ENCODE results near the gene ZBTB5.
"Not testable (repeated sequence)": the region's sequence is repeated elsewhere in the genome, so short reads cannot be mapped to it uniquely, and the experiment has no call there.

The ZBTB5 gene

DNA sequence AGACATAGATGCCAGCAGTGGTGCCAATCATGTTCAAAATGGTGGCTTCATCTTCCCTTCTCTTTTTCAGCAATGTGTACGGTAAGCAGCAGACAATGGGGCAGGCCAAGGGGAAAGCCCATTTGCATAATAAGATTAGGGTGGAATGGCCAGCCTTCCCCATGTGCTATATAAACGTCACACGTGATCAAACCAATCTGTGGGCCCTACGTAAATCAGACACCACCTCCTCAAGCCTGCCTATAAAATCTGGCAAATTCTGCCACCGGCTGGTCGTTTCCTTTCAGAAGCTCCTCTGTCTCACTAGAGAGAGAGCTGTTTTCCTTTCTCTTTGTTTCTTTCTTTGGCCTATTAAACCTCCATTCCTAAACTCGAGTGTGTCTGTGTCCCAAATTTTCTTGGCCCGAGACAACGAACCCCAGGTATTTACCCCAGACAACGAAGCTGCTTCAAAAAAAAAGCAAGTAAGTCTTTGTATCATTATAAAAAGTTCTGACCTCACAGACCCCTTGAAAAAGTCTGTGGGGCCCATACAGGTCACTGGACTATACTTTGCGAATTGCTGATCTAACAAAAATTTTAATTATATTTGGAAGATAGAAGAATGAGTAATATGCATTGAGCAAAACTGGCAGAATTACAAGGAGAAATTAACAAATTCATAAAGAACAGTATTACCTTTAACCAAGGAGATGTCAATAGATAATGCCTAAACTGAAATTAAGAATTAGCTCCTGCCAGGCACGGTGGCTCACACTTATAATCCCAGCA is 15.2 kb downstream of the ZBTB5 start:
- peak; percentile 96 for DNase-seq

DNA sequence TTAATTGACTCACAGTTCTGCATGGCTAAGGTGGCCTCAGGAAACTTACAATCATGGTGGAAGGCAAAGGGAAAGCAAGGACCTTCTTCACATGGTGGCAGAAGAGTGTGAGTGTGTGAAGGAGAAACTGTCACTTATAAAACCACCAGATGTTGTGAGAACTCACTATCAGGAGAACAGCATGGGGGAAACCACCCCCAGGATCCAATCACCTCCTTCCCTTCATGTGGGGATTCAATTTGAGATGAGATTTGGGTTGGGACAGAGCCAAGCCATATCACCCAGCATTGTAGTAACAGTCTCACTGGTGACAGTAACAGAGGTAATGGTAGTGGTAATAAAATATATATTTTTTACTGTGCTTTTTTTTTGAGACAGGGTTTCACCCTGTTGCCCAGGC is 18.1 kb downstream of the ZBTB5 start:
- DNase-seq, result peak; percentile 65

DNA sequence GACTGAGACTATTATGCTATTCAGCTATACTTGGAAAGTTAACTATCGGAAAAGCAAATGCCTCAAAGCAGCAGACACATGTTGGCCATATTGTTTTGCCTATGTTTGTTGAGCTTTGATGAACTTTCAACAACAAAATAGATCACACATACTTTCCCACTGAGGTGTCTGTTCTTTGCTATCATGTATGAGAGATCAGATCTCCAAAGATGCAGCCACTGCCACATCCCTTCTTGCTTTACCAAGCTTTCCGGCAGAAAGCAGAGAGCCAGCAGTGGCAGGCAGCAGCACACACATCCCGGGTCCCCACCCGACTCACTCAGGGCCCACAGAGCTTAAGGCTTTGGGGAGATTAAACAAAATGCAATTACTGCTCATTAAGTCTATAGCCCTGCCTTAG is 18.8 kb downstream of the ZBTB5 start:
- peak; percentile 91 for DNase-seq

DNA sequence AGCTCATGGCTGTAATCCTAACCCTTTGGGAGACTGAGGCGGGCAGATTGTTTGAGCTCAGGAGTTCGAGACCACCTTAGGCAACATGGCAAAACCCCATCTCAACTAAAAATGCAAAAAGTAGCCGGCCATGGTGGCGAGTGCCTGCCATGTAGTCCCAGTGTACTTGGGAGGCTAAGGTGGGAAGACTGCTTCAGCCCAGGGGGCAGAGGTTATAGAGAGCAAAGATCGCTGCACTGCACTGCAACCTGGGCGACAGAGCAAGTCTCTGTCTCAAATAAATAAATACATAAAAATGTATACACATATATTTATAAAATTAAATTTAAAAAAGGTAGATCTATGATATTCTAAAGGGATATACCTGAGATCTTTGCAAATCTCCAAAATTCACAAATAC is 19.4 kb downstream of the ZBTB5 start:
- no peak for DNase-seq

DNA sequence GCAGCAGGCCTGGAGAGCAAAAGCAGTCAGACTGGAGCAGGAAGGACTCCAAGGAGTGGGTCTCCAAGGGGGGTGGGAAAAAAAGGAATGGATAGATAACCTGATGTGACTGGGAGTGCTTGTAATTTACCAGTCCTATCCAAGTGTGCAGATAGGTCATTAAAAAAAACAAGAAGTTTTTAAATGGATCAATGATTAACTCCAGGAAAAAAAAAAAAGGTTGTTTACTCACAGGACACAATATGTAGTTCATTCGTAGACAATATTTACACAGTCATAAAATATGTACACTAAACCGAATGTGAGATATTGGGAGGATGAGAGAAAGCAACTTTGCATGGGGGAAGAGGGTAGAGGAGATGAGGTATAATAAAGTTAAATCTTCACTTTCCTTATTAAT is 20.4 kb downstream of the ZBTB5 start:
- DNase-seq, result no peak

DNA sequence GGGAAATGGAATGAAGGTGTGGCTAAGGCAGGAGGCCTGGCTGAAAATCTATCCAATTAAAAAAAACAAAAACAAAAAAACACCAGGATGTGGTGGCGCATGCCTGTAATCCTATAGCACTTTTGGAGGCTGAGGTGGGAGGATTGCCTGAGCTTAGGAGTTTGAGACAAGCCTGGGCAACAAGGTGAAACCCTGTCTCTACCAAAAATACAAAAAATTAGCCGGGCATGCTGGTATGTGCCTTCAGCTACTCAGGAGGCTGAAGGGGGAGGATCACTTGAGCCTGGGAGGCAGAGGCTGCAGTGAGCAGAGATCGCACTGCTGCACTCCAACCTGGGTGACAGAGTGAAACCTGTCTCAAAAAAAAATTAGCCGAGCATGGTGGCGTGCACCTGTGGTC is 21.7 kb downstream of the ZBTB5 start:
- DNase-seq, result no peak

DNA sequence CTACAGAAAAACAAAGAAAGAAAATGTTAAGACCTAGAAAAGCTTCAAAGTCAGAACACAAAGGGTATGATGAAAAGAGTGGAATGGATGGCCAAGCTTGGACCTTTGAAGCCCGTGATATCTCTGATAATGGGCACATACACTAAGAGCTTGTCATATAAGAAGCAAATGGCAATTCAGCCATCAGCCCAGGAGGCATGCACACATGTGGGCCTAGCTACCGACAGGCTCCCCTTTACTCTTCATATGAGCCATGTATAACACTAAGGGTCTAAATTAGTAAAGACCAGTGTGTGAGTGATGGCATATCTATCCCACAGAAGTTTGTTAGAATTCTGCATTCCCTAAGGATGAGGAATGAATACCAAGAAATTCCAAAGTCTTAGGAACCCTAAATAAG is 22.7 kb downstream of the ZBTB5 start:
- DNase-seq, result no peak

DNA sequence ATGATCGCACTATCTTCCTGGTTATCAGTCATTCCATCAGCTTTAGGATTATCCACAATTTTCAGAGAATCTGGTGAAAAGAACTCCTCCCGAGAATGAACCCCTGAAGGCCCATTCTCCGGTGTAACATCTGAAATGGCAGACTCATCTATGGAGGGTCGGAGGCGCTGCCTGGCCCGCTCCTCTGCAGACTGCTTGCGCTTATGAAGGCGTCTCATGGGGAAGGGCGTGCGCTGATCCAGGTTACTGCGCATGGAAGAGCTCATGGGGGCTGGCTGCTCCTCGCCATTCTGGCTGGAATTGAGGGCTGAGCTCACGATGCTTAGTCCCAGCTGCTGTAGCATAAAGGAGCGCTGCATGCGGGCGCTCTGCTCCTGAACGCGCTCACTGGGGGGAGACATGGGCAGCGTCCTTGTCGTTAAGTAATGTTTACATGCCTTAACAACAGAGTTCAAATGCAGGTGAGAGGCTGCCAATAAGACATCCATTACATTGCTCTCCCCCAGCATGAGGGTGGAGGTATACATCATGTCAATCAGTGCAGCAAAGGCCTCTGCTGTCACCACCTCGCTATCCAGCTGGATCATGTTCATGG is 23.4 kb downstream of the ZBTB5 start:
- no peak for DNase-seq

DNA sequence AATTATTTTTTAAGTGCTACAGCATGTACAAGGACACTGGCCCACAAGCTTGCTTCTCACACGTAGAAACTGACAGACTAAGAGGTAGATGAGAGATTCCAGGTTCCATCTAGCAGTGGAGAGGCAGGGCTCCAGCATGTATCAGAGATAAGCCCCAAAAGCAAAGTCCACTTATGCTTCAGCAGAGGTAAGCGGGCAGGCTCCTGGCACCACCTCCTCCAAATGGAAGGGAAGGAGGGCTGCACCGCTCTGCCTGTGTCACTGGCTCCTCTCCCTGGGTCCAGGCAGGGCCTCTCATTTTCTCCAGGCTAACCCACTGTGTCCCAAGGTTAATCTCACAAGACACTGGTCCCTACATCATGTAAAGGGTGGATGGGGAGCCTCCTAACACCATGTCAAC is 26.9 kb downstream of the ZBTB5 start:
- no peak for DNase-seq

DNA sequence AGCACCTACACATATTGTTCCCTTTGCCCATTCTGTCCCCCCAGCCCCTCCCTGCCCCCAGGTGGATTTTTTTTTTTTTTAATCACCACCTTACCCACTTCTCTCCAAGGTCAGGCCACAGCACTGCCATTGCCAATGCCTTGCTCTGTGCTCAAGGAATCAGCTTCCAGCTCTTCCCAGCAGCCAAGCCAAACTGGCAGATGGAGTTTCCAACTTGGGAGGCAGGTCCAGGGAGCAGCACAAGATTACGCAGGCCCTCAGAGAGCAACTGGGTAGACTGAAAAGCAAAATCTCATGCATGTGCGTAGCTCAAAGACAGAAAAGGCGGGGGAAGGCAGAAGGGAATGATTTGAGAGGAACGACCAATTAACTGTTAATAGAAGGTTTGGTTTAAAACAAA is 27.6 kb downstream of the ZBTB5 start:
- DNase-seq, result no peak

DNA sequence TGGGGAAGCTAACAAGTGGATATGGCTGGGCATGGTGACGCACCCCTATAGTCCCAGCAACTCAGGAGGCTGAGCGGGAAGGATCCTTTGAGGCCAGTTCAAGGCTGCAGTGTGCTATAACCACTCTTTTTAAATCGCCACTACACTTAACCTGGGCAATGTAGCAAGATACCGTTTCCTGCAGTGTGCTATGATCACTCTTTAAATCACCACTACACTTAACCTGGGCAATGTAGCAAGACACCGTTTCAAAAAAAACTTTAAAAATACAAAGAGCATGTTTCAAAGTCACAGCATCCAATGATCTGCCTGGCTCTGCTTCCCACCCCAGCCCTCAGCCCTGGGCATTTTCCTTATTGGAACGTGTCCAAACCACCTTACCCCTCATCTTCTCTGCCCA is 28.2 kb downstream of the ZBTB5 start:
- DNase-seq, result no peak

DNA sequence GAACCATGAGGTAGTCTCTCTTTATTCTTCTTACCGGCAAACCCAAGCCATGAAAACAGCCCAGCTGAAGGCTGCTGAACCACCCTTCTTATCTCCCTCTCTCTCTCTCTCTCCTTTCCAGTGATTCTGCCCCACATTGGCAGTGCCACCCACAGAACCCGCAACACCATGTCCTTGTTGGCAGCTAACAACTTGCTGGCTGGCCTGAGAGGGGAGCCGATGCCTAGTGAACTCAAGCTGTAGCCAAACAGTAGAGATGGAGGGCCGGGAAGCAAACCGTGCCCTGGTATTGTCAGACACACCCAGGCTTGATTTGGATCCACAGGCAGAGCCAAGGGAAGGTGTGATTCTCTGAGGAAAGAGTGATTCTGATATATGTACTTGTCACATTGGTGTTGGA is 28.7 kb downstream of the ZBTB5 start:
- DNase-seq, result no peak

DNA sequence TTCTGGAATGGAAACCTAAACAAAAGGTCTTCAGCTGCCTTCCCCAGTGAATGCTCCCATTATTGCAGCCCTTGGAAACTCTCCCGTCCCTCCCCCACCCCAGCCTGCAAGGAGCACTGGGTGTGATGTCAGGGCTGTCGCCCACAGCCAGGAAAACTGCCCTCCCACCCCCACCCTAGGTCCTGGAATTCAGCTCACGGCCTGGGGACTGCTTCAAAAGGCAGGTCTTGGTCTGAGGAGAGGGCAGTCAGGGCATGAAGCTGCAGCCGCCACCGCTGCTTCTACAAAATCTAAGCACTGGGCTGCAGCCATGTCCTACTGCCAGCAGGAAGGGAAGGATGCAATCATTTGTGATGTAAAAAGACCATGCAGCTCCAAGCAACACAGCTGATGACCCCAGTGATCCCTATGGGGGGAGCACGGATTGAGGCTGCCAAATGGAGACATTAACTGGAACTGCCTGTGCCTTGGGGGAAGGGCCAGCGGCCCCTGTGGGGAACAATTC is 31.3 kb downstream of the ZBTB5 start:
- no peak for DNase-seq

DNA sequence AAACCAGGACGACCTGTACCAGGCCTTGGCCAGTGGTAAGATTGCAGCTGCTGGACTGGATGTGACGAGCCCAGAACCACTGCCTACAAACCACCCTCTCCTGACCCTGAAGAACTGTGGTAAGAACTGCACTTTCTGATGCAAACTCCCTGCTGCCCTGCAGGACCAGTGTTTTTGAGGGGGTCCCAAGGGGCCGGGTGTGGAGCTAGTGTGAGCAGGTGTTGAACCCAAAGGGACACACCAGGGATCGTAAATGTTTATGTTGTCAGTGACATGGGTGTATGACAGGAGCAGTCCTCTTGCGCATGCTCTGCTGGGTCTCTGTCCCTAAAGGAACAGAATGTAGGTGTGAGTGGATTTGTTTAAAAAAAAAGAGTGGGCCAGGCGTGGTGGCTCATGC is 33.2 kb downstream of the ZBTB5 start:
- DNase-seq, result no peak

DNA sequence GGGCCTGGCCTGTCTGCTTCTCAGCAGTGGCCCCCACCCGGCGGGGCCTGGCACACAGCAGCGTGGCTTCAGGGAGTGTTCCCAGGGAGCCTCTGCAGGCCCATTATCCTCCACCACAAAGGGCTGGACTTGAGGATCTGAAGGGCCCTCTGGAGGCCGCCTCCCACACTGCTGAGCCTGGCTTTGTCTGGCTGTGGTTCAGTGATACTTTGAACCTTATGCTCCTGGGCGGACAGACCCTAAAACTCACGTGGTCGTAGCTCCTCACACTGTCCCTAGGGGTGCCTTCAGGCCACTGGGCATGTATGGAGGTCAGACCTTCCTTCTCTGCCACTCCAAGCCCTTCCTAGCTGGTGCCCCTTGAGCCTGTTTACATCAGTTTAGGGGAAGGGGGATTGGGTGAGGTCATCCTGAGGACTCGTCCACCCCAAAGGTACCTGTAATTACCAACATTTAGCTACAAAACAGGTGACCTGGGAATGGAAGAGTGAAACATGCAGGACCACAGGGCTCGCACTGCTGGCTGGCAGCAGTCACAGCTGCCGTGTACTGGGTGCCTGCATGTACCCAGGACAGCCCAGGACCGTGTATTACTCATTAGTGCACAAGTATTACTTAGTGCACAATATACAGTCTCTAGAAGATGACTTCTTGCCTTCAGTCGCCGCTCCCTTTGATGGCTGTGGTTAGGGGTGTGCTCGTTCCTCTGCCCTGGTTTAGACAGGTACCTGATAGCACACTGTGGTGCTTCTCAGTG is 34.2 kb downstream of the ZBTB5 start:
- peak; percentile 21 for DNase-seq

DNA sequence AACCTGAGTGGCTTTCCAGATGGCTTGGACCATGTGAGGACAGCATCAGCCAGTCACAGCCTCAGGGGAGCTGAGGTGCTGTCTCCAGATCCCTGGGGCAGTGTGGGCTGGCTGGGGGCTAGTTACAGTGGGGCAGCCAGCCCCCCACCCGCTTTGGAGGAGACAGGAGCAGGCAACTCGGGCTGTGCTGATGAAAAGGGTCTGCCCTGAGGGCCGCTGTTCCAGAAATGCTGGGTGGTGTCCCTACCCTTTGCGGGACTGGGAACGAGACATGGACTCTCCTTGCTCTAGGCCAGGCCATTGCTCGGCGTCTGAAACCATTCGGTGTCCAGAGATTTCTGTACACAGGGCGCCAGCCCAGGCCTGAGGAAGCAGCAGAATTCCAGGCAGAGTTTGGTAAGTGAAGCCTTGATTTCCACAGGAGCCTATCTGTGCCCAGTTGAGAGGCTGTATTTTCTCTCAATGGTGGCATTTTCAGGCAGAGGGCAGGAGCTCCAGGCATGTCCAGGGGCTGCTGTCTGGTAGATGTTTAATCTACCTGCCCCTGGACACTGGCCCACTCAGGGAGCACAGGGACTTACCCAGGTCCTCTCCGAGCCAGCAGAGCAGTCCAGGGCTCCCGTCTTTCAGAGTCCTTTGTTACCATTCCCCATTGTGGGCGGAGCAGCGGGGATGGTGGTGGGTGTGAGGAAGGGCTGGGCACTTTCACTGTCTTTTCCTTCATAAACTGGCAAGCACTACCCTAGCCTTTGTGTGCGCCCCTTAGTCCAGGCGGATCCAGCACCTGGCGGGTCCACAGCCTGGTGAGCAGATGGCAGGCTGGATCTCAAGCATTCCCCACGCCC is 35.6 kb downstream of the ZBTB5 start:
- no peak for DNase-seq

DNA sequence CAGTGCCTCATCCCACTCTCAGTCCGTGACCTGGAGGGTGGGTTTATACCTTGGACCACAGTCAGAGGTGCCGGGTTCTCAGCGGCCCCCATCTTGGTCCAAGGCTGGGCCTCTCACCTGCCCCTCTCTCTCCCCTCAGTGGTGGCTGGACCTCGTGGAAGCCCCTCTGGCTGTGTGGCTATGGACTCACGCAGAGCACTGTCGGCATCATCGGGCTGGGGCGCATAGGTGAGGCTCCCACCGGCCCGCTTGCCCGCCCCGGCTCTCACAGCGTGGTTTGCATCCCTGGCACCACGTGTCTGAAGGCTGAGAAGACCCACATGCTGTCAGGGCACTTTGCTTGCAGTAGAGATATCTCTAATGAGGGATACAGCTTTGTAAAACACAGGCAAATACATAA is 36.9 kb downstream of the ZBTB5 start:
- no peak for DNase-seq

DNA sequence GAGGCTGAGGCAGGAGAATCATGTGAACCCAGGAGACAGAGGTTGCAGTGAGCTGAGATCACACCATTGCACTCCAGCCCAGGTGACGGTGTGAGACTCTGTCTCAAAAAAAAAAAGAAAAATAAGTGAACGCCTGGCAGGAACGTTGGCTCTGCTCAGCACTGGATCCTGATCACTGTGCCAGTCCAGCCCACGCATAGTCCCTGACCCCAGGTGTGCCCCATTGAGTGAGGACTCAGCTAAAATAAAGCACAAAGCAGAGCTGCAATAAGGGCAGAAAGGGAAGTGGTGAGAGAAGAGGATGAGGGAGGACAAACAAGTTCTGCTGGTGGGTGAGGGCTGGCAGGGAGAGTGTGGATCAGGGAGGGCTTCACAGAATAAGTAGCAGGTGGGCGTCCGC is 38.4 kb downstream of the ZBTB5 start:
- no peak for DNase-seq

DNA sequence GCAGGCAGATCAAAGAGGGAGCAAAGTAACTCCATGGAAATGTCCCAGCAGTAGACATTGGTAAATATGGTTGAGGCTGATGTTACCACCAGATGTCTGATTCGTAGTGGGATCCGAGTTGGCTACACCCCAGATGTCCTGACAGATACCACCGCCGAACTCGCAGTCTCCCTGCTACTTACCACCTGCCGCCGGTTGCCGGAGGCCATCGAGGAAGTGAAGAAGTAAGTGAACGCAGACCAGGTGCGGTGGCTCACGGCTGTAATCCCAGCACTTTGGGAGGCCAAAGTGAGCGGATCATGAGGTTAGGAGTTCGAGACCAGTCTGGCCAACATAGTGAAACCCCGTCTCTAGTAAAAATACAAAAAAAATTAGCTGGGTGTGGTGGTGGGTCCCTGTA is 38.8 kb downstream of the ZBTB5 start:
- DNase-seq, result not testable (repeated sequence)

DNA sequence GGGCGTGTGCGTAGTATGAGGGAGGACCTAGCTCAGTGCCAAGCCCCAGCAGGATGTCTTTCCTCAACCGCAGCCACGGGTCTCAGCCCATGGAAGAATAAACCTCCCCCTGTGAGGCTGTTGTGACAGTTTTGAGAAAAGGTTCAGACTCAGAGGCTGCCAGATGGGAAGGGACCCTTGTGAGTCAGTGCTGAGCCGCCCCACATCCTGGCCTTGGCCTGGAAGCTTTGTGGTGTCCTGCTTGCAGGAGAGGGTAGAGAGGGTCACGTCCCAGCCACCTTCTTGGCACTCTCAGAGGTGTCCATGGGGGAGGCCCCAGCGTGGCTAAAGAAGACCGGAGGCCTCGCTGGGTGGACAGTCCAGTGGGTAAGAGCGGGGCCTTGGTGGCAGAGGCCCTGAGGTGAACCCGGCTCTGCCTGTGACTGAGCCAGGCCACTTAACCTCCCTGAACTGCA is 39.9 kb downstream of the ZBTB5 start:
- no peak for DNase-seq

DNA sequence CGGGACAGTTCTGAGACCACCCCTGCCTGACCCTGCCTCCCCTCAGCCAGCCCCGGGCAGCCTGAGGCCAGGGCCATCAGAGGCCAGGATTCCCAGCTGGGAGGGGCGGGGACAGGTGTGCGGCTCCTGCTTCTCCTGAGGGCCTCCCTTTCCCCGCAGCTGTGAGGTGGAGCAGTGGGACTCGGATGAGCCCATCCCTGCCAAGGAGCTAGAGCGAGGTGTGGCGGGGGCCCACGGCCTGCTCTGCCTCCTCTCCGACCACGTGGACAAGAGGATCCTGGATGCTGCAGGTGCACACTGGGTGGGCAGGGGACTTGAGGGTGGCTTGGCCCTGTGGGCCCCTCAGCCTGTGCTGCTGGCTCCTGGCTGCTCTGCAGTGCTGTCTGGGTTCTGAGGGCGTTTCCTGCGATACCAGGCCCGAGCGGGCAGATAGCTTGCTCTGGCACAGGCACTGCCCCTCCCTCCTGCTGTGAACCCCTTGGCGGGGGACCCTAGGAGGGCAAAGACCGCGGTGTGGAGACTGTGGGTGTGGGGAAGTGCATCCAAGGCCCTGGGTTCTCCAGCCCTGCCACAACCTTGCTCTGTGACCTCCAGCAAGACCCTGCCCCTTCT is 40.5 kb downstream of the ZBTB5 start:
- no peak for DNase-seq

DNA sequence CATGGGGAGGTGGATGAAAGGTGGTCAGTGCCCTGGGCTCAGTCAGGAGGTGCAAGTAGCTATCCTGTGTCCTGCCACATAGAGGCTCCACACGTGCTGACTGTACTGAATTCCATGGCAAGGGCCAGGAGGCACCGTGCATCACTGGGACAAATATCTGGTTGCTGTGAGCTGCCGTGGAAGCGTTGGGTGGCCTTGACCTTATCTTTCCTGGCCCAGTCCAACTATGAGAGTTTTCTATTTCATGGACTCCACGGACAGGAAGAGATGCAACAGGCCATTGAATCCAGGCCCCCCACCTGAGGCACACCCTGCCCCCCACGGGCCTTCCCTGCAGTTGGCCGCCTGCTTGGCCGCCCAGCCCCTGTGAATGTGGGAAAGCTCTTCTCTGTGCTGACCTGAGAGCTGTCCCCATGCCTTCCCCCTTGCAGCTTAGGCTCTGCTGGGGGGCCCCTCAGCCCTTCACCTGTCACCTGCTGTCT is 41.0 kb downstream of the ZBTB5 start:
- DNase-seq, result no peak
